Lung (tissue), 12 donors: ENCODE data around the gene TEDC1. TPM values are rescaled to one million over a fixed set of nuclear protein-coding genes. Genes with fewer than 3 reads are reported as not detected.

ENCODE experiments used
- ATAC-seq: fragments of 200-7000 bp; cut with Tn5 transposase; one replicate; pipeline ENCODE4 v1.9.1; 2020; ENCODE audit warnings: moderate number of reproducible peaks; ENCODE audit not compliant: insufficient read depth, low FRiP score
- DNase-seq, 3 donors: peaks; one replicate each; pipeline ENCODE4 v3.0.0-alpha.2; 2013 to 2017
- H3K27ac ChIP-seq, 2 donors: one replicate each; pipeline ENCODE4 v1.5.1; 2013; ENCODE audit warnings: mild to moderate bottlenecking in 2 of 2, moderate library complexity in 2 of 2, control low read depth in 1 of 2, inconsistent platforms in 1 of 2, low read depth in 1 of 2, low read length in 1 of 2
- H3K27me3 ChIP-seq, 3 donors: one replicate each; pipeline ENCODE4 v1.5.1; 2013; ENCODE audit warnings: low read length in 2 of 3; ENCODE audit not compliant: control insufficient read depth in 3 of 3, insufficient read depth in 3 of 3
- H3K36me3 ChIP-seq, 4 donors: one replicate each; pipeline ENCODE4 v1.5.1; 2013; ENCODE audit warnings: low read length in 4 of 4, mild to moderate bottlenecking in 1 of 4, moderate library complexity in 1 of 4; ENCODE audit not compliant: control insufficient read depth in 4 of 4, insufficient read depth in 4 of 4
- H3K4me1 ChIP-seq, 5 donors: one replicate each; pipeline ENCODE4 v1.5.1; 2013; ENCODE audit warnings: low read length in 5 of 5, mild to moderate bottlenecking in 2 of 5, moderate library complexity in 1 of 5; ENCODE audit not compliant: control insufficient read depth in 5 of 5, insufficient read depth in 5 of 5
- H3K4me3 ChIP-seq: one replicate; pipeline ENCODE4 v1.5.1; 2013; ENCODE audit warnings: mild to moderate bottlenecking, control low read depth, moderate library complexity
- H3K9ac ChIP-seq, 2 donors: one replicate each; pipeline ENCODE4 v1.5.1; 2013; ENCODE audit warnings: low read length in 2 of 2, control low read depth in 1 of 2; ENCODE audit not compliant: insufficient read depth in 1 of 2
- H3K9me3 ChIP-seq, 4 donors: one replicate each; pipeline ENCODE4 v1.5.1; 2013; ENCODE audit warnings: low read length in 3 of 4, mild to moderate bottlenecking in 1 of 4, moderate library complexity in 1 of 4; ENCODE audit not compliant: control insufficient read depth in 4 of 4, insufficient read depth in 3 of 4
- CTCF ChIP-seq: IDR thresholded peaks from 2 replicates; pipeline ENCODE4 v1.5.1; 2012; ENCODE audit warnings: mild to moderate bottlenecking; ENCODE audit errors: control extremely low read depth, extremely low read depth
- WGBS, 2 donors: extraction: QIAGEN DNeasy Blood & Tissue Kit; methylation state at CpG; one replicate each; pipeline ENCODE4 v1.1.7; 2013; 5-methylcytosine and 5-hydroxymethylcytosine counted together
- polyA plus RNA-seq, 2 donors: library from polyadenylated mRNA; stranded (reverse); fragments of 200-250 nt; gene quantifications; one replicate each; pipeline ENCODE4 v1.2.1, GENCODE V29; 2013
- total RNA-seq, 2 donors: library from RNA; depleted of rRNA in 1 of 2; stranded (reverse); fragments of >200 nt in 1 of 2; gene quantifications; one replicate each; pipeline ENCODE4 v1.2.1, GENCODE V29; 2014 to 2021
- donor health status: control.
- donor health status: control.
- donor health status: Bipolar disorder and iron deficiency.
- donor health status: healthy.
- donor health status: DM: yes; HTN: yes; CAD: no.

The TEDC1 gene
- total and polyA plus RNA-seq, 4 donors = 5.8 to 20.8 (median 14.4) TPM

- ATAC-seq (no peak), DNase-seq (no peak)
- no peak overlapping the region for H3K27ac ChIP-seq
- H3K9ac ChIP-seq = no peak overlapping the region
- no peak overlapping the region for H3K4me3 ChIP-seq
- no peak for TF ChIP-seq CTCF
- WGBS, 2 donors = 49 to 67% methylated on average over 67 to 81 of the region's 81 CpGs
- H3K9me3 ChIP-seq = no peaks in the 10 kb centered on the region
- peaks cover 4 to 55% (median 18%) of the 10 kb centered on the region in 5 donors for H3K4me1 ChIP-seq
- H3K27me3 ChIP-seq = no peaks in the 10 kb centered on the region
- peaks cover 0 to 8% (median 0%) of the 10 kb centered on the region in 4 donors for H3K36me3 ChIP-seq
Measured at GRCh38 chr14:105478398-105479251, 12.4 kb upstream of the TEDC1 start.

- DNase-seq (no peak), ATAC-seq (no peak)
- peak overlapping the region; percentile 67 to 74 for H3K27ac ChIP-seq
- H3K9me3 ChIP-seq = no peaks in the 10 kb centered on the region
- H3K4me1 ChIP-seq = peaks cover 4 to 52% (median 23%) of the 10 kb centered on the region in 5 donors
- no peak overlapping the region for H3K4me3 ChIP-seq
- H3K36me3 ChIP-seq = peaks cover 0 to 8% (median 0%) of the 10 kb centered on the region in 4 donors
- no peak for TF ChIP-seq CTCF
- no peaks in the 10 kb centered on the region for H3K27me3 ChIP-seq
- WGBS, 2 donors = 60 to 71% methylated on average over 34 of the region's 34 CpGs
- H3K9ac ChIP-seq = no peak overlapping the region
Measured at GRCh38 chr14:105479431-105480158, 11.5 kb upstream of the TEDC1 start.

GRCh38 chr14:105480199-105480746, 10.8 kb upstream of the TEDC1 start:
- DNase-seq = no peak
- H3K36me3 ChIP-seq = peaks cover 0 to 8% (median 0%) of the 10 kb centered on the region in 4 donors
- H3K27me3 ChIP-seq = no peaks in the 10 kb centered on the region
- peak overlapping the region; percentile 67 to 74 for H3K27ac ChIP-seq
- WGBS, 2 donors = 66 to 67% methylated on average over 15 of the region's 15 CpGs
- H3K4me3 ChIP-seq = no peak overlapping the region
- no peak for ATAC-seq
- no peak for TF ChIP-seq CTCF
- no peak overlapping the region for H3K9ac ChIP-seq
- no peaks in the 10 kb centered on the region for H3K9me3 ChIP-seq
- peaks cover 4 to 50% (median 26%) of the 10 kb centered on the region in 5 donors for H3K4me1 ChIP-seq
